Epithelial cell of proximal tubule (primary cell): ENCODE results near the gene SORCS1. TPM values are rescaled to one million over a fixed set of nuclear protein-coding genes. Genes with fewer than 3 reads are reported as not detected.

ENCODE experiments used
- DNase-seq: peaks from one replicate; pipeline ENCODE4 v3.0.0-alpha.2; 2011; ENCODE audit warnings: low read depth
- H3K4me3 ChIP-seq: 2 replicates; pipeline ENCODE4 v1.5.1; 2011; ENCODE audit warnings: low read depth, mild to moderate bottlenecking, low read length
- CTCF ChIP-seq: conservative IDR thresholded peaks from 2 replicates; pipeline ENCODE4 v1.5.1; 2012; ENCODE audit warnings: low read depth, mild to moderate bottlenecking, low read length
- total RNA-seq: library from RNA; depleted of rRNA; stranded (reverse); fragments of >200 nt; gene quantifications from 2 replicates; pipeline ENCODE4 v1.2.3, GENCODE V29; 2015

The SORCS1 gene
- total RNA-seq, 1 donor from 2014 or later: 0.06 TPM

- DNase-seq: no peak
- TF ChIP-seq CTCF: no peak
- no peak overlapping the region for H3K4me3 ChIP-seq
These were observed 586.8 kb downstream of the SORCS1 start for GRCh38 chr10:106577756-106578155.

GRCh38 chr10:106577266-106577665, 587.2 kb downstream of the SORCS1 start:
- no peak for TF ChIP-seq CTCF
- DNase-seq: no peak
- H3K4me3 ChIP-seq: no peak overlapping the region

GRCh38 chr10:106576534-106576933, 588.0 kb downstream of the SORCS1 start:
- TF ChIP-seq CTCF: no peak
- no peak for DNase-seq
- H3K4me3 ChIP-seq: no peak overlapping the region

- H3K4me3 ChIP-seq: no peak overlapping the region
- TF ChIP-seq CTCF: no peak
- DNase-seq: no peak
These were observed 591.4 kb downstream of the SORCS1 start for GRCh38 chr10:106573106-106573505.

DNA sequence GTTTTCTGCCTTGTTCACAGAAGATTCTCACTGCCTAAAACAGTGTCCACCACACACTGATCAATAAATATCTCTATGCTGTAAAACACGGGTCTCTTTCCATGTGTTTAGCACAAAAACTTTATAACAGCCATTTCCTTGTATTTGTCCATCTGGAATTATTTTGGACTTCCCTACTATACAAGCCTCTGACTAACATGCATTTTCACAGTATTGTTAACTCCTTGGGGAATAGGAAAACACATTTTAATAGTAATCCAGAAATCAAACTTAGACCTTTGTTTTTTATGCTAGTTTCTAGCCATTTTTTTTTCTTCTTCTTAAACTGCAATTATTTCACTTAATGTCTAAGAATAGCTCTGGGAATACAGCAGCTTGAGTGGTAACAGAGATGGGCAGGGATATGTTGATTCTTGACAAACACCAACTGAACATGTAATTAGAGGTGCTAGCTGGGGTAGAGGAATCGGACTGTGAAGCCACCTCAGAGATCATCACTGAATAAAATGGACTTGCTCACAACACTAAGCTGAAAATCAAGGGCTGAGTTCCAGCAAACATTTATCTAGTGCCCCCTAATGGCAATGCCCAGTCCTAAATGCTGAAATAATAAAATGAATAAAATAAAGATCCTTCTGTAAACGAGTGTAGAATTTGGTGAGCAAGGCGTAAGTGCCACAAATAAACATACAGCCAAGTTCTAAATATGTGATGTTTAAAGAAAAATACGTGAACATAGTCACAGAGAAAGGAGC, 593.1 kb downstream of the SORCS1 start:
- DNase-seq: peak; percentile 25
- H3K4me3 ChIP-seq: no peak overlapping the region
- peak; percentile 73 for TF ChIP-seq CTCF

DNA sequence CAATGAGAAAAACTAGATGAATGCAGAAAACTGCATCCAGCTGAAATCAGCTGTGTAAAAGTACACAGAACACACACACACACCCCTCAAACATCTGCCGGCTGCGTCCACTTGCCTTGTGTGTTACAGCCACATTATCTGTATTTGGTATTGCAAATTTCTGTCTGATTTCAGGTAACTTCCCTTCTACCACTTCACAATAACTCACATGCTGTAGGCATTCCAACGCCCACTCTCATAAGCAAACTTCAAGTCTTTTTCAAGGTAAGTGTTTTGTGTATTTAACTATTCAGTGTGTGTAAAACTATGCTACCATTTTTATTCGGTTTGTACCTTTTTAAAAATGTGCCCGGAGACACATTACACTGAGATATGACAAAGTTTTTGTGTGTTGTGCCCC, 594.2 kb downstream of the SORCS1 start:
- TF ChIP-seq CTCF: no peak
- DNase-seq: no peak
- H3K4me3 ChIP-seq: no peak overlapping the region

- no peak for DNase-seq
- no peak overlapping the region for H3K4me3 ChIP-seq
- no peak for TF ChIP-seq CTCF
These were observed 596.9 kb downstream of the SORCS1 start for GRCh38 chr10:106567629-106568028.
